Neural cell (in vitro differentiated cells): ENCODE results near the gene CTNNA2. TPM values are rescaled to one million over a fixed set of nuclear protein-coding genes. Genes with fewer than 3 reads are reported as not detected.

Experiments used
- H2AFZ ChIP-seq: fragments of 200-600, 300-800 bp; sonication (generic), shearing (Covaris generic); 2 replicates; pipeline ENCODE4 v1.6.0; 2014; ENCODE audit warnings: low read depth, mild to moderate bottlenecking, antibody characterized with exemption, low read length, moderate library complexity
- H3F3A ChIP-seq: fragments of 200-600 bp; shearing (Covaris generic); 2 replicates; pipeline ENCODE4 v1.6.1; 2016; ENCODE audit warnings: mild to moderate bottlenecking, moderate library complexity, mixed read lengths, antibody characterized with exemption, low read length; ENCODE audit not compliant: insufficient read depth, poor library complexity, severe bottlenecking
- H3K27ac ChIP-seq: fragments of 200-600, 300-800 bp; sonication (generic), shearing (Covaris generic); 2 replicates; pipeline ENCODE4 v1.5.1; 2014; ENCODE audit warnings: mild to moderate bottlenecking, low read length, moderate library complexity
- H3K27me3 ChIP-seq: fragments of 300-800, 200-600 bp; sonication (generic), shearing (Covaris generic); 2 replicates; pipeline ENCODE4 v1.6.0; 2014; ENCODE audit warnings: mild to moderate bottlenecking, low read depth, low read length, moderate library complexity; ENCODE audit not compliant: insufficient read depth
- H3K36me3 ChIP-seq: fragments of 300-800, 200-600 bp; sonication (generic), shearing (Covaris generic); 2 replicates; pipeline ENCODE4 v1.5.1; 2014; ENCODE audit warnings: mild to moderate bottlenecking, antibody characterized with exemption, low read length, moderate library complexity; ENCODE audit not compliant: insufficient read depth
- H3K4me2 ChIP-seq: fragments of 300-800, 200-600 bp; sonication (generic), shearing (Covaris generic); 2 replicates; pipeline ENCODE4 v1.6.0; 2014; ENCODE audit warnings: mild to moderate bottlenecking, low read length
- H3K4me3 ChIP-seq: fragments of 300-800, 200-600 bp; sonication (generic), shearing (Covaris generic); 2 replicates; pipeline ENCODE4 v1.5.1; 2014; ENCODE audit warnings: mild to moderate bottlenecking, low read length, moderate library complexity
- H3K79me2 ChIP-seq: fragments of 200-600 bp; shearing (Covaris generic); replicated peaks from 2 replicates; pipeline ENCODE4 v1.6.0; 2014; ENCODE audit warnings: mild to moderate bottlenecking, low read length, moderate library complexity; ENCODE audit not compliant: insufficient read depth
- H3K9ac ChIP-seq: fragments of 300-800, 200-600 bp; sonication (generic), shearing (Covaris generic); 2 replicates; pipeline ENCODE4 v1.6.1; 2016; ENCODE audit warnings: mild to moderate bottlenecking, low read length, mixed read lengths
- H3K9me2 ChIP-seq: fragments of 200-600 bp; shearing (Covaris generic); 2 replicates; pipeline ENCODE4 v1.6.1; 2016; ENCODE audit warnings: mild to moderate bottlenecking, low read length, mixed read lengths; ENCODE audit not compliant: insufficient read depth
- H3K9me3 ChIP-seq: fragments of 200-600, 300-800 bp; sonication (generic), shearing (Covaris generic); 2 replicates; pipeline ENCODE4 v1.6.1; 2016; ENCODE audit warnings: mild to moderate bottlenecking, mixed run types, low read length, moderate library complexity, mixed read lengths
- H4K20me1 ChIP-seq: fragments of 200-600 bp; shearing (Covaris generic); 2 replicates; pipeline ENCODE4 v1.6.1; 2016; ENCODE audit warnings: mild to moderate bottlenecking, mixed run types; ENCODE audit not compliant: insufficient read depth
- EP300 ChIP-seq: fragments of 450-650 bp; conservative IDR thresholded peaks from 2 replicates; pipeline ENCODE4 v1.6.1; 2014; ENCODE audit warnings: antibody characterized with exemption, mild to moderate bottlenecking, moderate library complexity; ENCODE audit not compliant: poor library complexity, severe bottlenecking
- EZH2 ChIP-seq: fragments of 200-600, 300-800 bp; shearing (Covaris generic), sonication (generic); IDR thresholded peaks from 2 replicates; pipeline ENCODE4 v1.6.1; 2014; ENCODE audit warnings: antibody characterized with exemption, low read length, borderline replicate concordance, mild to moderate bottlenecking; ENCODE audit not compliant: insufficient read depth, poor library complexity, severe bottlenecking
- MXI1 ChIP-seq: fragments of 450-650 bp; conservative IDR thresholded peaks from 2 replicates; pipeline ENCODE4 v1.6.1; 2014; ENCODE audit warnings: antibody characterized with exemption, mild to moderate bottlenecking; ENCODE audit not compliant: poor library complexity, severe bottlenecking
- POLR2AphosphoS5 ChIP-seq: IDR thresholded peaks from 2 replicates; pipeline ENCODE4 v1.6.1; 2012
- RAD21 ChIP-seq: fragments of 450-650 bp; conservative IDR thresholded peaks from 2 replicates; pipeline ENCODE4 v1.6.1; 2014; ENCODE audit warnings: antibody characterized with exemption, mild to moderate bottlenecking, moderate library complexity
- SMC3 ChIP-seq: fragments of 450-650 bp; conservative IDR thresholded peaks from 2 replicates; pipeline ENCODE4 v1.6.1; 2014; ENCODE audit warnings: antibody characterized with exemption, mild to moderate bottlenecking, moderate library complexity; ENCODE audit not compliant: poor library complexity
- TAF1 ChIP-seq: IDR thresholded peaks from 2 replicates; pipeline ENCODE4 v1.6.1; 2012; ENCODE audit warnings: low read depth
- polyA plus RNA-seq: library from polyadenylated mRNA; depleted of rRNA; stranded (reverse); fragments of >200 nt; gene quantifications from 2 replicates; pipeline ENCODE4 v1.2.3, GENCODE V29; 2014
- TF ChIP-seq, protein P1 (sequence below): IDR thresholded peaks from 2 replicates; pipeline ENCODE4 v1.6.1; 2012; ENCODE audit warnings: borderline replicate concordance
- TF ChIP-seq, protein P2 (sequence below): fragments of 450-650 bp; IDR thresholded peaks from 2 replicates; pipeline ENCODE4 v1.5.1; 2014; ENCODE audit warnings: antibody characterized with exemption, mild to moderate bottlenecking, moderate library complexity; ENCODE audit not compliant: poor library complexity, severe bottlenecking

Gene CTNNA2
- polyA plus RNA-seq, 1 donor from 2014 or later: 194 TPM

DNA sequence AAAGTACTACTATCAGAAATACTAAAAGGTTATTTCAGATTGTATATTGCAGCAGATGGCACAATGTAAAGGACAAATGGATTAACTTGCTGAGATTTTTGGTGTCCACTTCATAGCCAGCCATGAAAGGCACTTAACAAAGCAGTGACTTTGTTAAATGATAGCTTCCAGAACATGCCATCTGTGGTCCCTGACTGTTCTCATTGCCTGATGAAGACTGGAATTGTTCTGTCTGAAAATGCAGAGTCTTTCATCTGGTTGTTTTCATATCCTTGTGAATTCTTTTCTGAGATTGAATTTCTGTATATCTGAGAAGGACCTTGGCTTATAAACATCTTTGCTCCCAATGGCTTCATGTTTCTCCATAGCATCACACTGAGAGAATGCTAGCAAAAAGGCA lies 836.1 kb downstream of the CTNNA2 start:
- no peak overlapping the region for H2AFZ ChIP-seq

DNA sequence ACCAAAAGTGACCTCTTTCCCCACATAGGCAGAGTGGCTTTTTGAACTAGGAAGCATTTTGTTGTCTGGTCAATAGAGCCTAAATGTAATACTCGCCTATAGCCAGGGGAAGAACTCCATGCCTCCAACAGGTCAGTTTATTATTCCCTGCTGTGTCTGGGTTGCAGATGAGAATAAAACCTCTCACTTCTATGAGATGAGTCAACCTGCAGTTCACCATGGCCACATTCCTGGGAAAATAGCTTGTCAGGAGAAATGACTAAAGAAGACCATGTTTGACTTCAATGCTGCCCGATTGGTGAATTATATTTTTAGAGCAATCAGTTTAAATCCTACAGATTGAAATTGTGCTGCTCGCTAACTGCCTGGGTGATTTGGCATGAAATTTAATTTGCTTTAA lies 838.4 kb downstream of the CTNNA2 start:
- no peaks in the 10 kb centered on the region for H3K9me2 ChIP-seq
- no peak overlapping the region for H2AFZ ChIP-seq
- no peak overlapping the region for H3K27ac ChIP-seq
- H3K9ac ChIP-seq: no peak overlapping the region
- no peak overlapping the region for H3K4me3 ChIP-seq
- H3K27me3 ChIP-seq: no peaks in the 10 kb centered on the region
- no peak overlapping the region for H3K4me2 ChIP-seq
- H3K9me3 ChIP-seq: no peaks in the 10 kb centered on the region
- H3F3A ChIP-seq: no peaks in the 10 kb centered on the region
- H3K36me3 ChIP-seq: no peaks in the 10 kb centered on the region
- TF ChIP-seq SMC3: no peak
- no peak for TF ChIP-seq RAD21
- TF ChIP-seq, protein P1, sequence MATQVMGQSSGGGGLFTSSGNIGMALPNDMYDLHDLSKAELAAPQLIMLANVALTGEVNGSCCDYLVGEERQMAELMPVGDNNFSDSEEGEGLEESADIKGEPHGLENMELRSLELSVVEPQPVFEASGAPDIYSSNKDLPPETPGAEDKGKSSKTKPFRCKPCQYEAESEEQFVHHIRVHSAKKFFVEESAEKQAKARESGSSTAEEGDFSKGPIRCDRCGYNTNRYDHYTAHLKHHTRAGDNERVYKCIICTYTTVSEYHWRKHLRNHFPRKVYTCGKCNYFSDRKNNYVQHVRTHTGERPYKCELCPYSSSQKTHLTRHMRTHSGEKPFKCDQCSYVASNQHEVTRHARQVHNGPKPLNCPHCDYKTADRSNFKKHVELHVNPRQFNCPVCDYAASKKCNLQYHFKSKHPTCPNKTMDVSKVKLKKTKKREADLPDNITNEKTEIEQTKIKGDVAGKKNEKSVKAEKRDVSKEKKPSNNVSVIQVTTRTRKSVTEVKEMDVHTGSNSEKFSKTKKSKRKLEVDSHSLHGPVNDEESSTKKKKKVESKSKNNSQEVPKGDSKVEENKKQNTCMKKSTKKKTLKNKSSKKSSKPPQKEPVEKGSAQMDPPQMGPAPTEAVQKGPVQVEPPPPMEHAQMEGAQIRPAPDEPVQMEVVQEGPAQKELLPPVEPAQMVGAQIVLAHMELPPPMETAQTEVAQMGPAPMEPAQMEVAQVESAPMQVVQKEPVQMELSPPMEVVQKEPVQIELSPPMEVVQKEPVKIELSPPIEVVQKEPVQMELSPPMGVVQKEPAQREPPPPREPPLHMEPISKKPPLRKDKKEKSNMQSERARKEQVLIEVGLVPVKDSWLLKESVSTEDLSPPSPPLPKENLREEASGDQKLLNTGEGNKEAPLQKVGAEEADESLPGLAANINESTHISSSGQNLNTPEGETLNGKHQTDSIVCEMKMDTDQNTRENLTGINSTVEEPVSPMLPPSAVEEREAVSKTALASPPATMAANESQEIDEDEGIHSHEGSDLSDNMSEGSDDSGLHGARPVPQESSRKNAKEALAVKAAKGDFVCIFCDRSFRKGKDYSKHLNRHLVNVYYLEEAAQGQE: no peak
- no peak for TF ChIP-seq MXI1
- TF ChIP-seq, protein P2, sequence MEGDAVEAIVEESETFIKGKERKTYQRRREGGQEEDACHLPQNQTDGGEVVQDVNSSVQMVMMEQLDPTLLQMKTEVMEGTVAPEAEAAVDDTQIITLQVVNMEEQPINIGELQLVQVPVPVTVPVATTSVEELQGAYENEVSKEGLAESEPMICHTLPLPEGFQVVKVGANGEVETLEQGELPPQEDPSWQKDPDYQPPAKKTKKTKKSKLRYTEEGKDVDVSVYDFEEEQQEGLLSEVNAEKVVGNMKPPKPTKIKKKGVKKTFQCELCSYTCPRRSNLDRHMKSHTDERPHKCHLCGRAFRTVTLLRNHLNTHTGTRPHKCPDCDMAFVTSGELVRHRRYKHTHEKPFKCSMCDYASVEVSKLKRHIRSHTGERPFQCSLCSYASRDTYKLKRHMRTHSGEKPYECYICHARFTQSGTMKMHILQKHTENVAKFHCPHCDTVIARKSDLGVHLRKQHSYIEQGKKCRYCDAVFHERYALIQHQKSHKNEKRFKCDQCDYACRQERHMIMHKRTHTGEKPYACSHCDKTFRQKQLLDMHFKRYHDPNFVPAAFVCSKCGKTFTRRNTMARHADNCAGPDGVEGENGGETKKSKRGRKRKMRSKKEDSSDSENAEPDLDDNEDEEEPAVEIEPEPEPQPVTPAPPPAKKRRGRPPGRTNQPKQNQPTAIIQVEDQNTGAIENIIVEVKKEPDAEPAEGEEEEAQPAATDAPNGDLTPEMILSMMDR: no peak
- no peak for TF ChIP-seq EP300
- no peak for TF ChIP-seq POLR2AphosphoS5
- no peak for TF ChIP-seq TAF1
- TF ChIP-seq EZH2: no peak
- H3K79me2 ChIP-seq: no peaks in the 10 kb centered on the region
- H4K20me1 ChIP-seq: no peaks in the 10 kb centered on the region

More for the DNA sequence above, 836.1 kb downstream of the CTNNA2 start:
- H3K27me3 ChIP-seq: no peaks in the 10 kb centered on the region
- no peaks in the 10 kb centered on the region for H3K79me2 ChIP-seq
- no peak overlapping the region for H3K27ac ChIP-seq
- no peaks in the 10 kb centered on the region for H4K20me1 ChIP-seq
- no peaks in the 10 kb centered on the region for H3F3A ChIP-seq
- H3K36me3 ChIP-seq: no peaks in the 10 kb centered on the region
- H3K9me3 ChIP-seq: no peaks in the 10 kb centered on the region
- H3K9me2 ChIP-seq: no peaks in the 10 kb centered on the region
- H3K9ac ChIP-seq: no peak overlapping the region
- H3K4me2 ChIP-seq: no peak overlapping the region
- H3K4me3 ChIP-seq: no peak overlapping the region
- TF ChIP-seq, protein P1: no peak
- TF ChIP-seq EP300 (no peak), SMC3 (no peak), POLR2AphosphoS5 (no peak), EZH2 (no peak), TAF1 (no peak), MXI1 (no peak), RAD21 (no peak)
- TF ChIP-seq, protein P2: no peak
